Smooth muscle cell (in vitro differentiated cells): ENCODE results near the gene NF1. TPM values are rescaled to one million over a fixed set of nuclear protein-coding genes. Genes with fewer than 3 reads are reported as not detected.
A peak's percentile ranks its signal among the peaks of the same experiment; 100 is the strongest.
"Not testable (repeated sequence)": the region's sequence is repeated elsewhere in the genome, so short reads cannot be mapped to it uniquely, and the experiment has no call there.

Experiments
- DNase-seq: peaks from one replicate; lab custom pipeline; 2025; ENCODE audit not compliant: unreplicated experiment; lab: John Stamatoyannopoulos, UW
- H2AFZ ChIP-seq: fragments of 200-600 bp; sonication (generic); 2 replicates; pipeline ENCODE4 v1.6.0; 2016; ENCODE audit warnings: antibody characterized with exemption, low read depth, mild to moderate bottlenecking
- H3F3A ChIP-seq: fragments of 200-600 bp; sonication (generic); 2 replicates; pipeline ENCODE4 v1.6.0; 2017; ENCODE audit warnings: antibody characterized with exemption, low read depth
- H3K27ac ChIP-seq: fragments of 200-600 bp; sonication (generic); 2 replicates; pipeline ENCODE4 v1.5.1; 2016; ENCODE audit warnings: low read depth, mild to moderate bottlenecking
- H3K27me3 ChIP-seq: fragments of 200-600 bp; sonication (generic); 2 replicates; pipeline ENCODE4 v1.6.1; 2016; ENCODE audit warnings: low read depth, mild to moderate bottlenecking
- H3K36me3 ChIP-seq: fragments of 200-600 bp; sonication (generic); 2 replicates; pipeline ENCODE4 v1.5.1; 2016; ENCODE audit warnings: low read depth
- H3K4me1 ChIP-seq: fragments of 200-600 bp; sonication (generic); 2 replicates; pipeline ENCODE4 v1.5.1; 2016; ENCODE audit warnings: low read depth
- H3K4me2 ChIP-seq: fragments of 200-600 bp; sonication (generic); 2 replicates; pipeline ENCODE4 v1.6.0; 2016; ENCODE audit warnings: mild to moderate bottlenecking
- H3K4me3 ChIP-seq: fragments of 200-600 bp; sonication (generic); 2 replicates; pipeline ENCODE4 v1.5.1; 2016; ENCODE audit warnings: mild to moderate bottlenecking
- H3K79me2 ChIP-seq: fragments of 200-600 bp; sonication (generic); 2 replicates; pipeline ENCODE4 v1.6.0; 2016; ENCODE audit warnings: low read depth, mild to moderate bottlenecking
- H3K9ac ChIP-seq: fragments of 200-600 bp; sonication (generic); 2 replicates; pipeline ENCODE4 v1.6.0; 2016; ENCODE audit warnings: low read depth
- H3K9me3 ChIP-seq: fragments of 200-600 bp; sonication (generic); replicated peaks from 2 replicates; pipeline ENCODE4 v1.5.1; 2016; ENCODE audit warnings: low read depth
- H4K20me1 ChIP-seq: fragments of 200-600 bp; sonication (generic); 2 replicates; pipeline ENCODE4 v1.6.0; 2016; ENCODE audit warnings: low read depth
- CTCF ChIP-seq: fragments of 200-600 bp; sonication (generic); IDR thresholded peaks from 2 replicates; pipeline ENCODE4 v1.5.1; 2017; ENCODE audit warnings: borderline replicate concordance, mild to moderate bottlenecking, antibody characterized with exemption; ENCODE audit not compliant: insufficient read depth, poor library complexity, severe bottlenecking
- WGBS: methylation state at CpG from one replicate; pipeline ENCODE4 v1.1.7; 2016; ENCODE audit warnings: low lambda C conversion rate; 5-methylcytosine and 5-hydroxymethylcytosine counted together
- polyA plus RNA-seq: library from polyadenylated mRNA; unstranded; fragments of >200 nt; fragmentation: Nextera tagmentation; extraction: Ambion mirVana; gene quantifications from 2 replicates; pipeline ENCODE4 v1.2.1, GENCODE V29; 2016
- total RNA-seq: library from RNA; depleted of rRNA; stranded (reverse); fragments of >200 nt; gene quantifications from 2 replicates; pipeline ENCODE4 v1.2.3, GENCODE V29; 2014

NF1 gene
- total and polyA plus RNA-seq, 2 experiments from 2014 or later = 7.6 to 74.3 TPM

- Histone ChIP-seq H3K9ac (no peak overlapping the region), H2AFZ (no peak overlapping the region), H3K4me3 (no peak overlapping the region), H3F3A (peaks cover 10% of the 10 kb centered on the region), H3K4me2 (peak overlapping the region; percentile 31), H3K27ac (peak overlapping the region; percentile 90), H3K9me3 (no peaks in the 10 kb centered on the region), H3K79me2 (no peaks in the 10 kb centered on the region), H3K36me3 (no peaks in the 10 kb centered on the region), H4K20me1 (peaks cover 7% of the 10 kb centered on the region), H3K4me1 (no peaks in the 10 kb centered on the region), H3K27me3 (no peaks in the 10 kb centered on the region)
- no peak for TF ChIP-seq CTCF
- no peak for DNase-seq
Observed at GRCh38 chr17:31329221-31329620, 234.4 kb downstream of the NF1 start.

GRCh38 chr17:31339906-31340661, 245.3 kb downstream of the NF1 start:
- peak overlapping the region; percentile 46 for H3K27ac ChIP-seq
- no peak overlapping the region for H3K9ac ChIP-seq

GRCh38 chr17:31345191-31345747, 250.5 kb downstream of the NF1 start:
- 93% methylated on average over 14 of the region's 34 CpGs for WGBS
- H3K79me2 ChIP-seq, H3K4me3 ChIP-seq, H3F3A ChIP-seq, H2AFZ ChIP-seq, H3K4me2 ChIP-seq, H3K9me3 ChIP-seq, DNase-seq, H3K27ac ChIP-seq, H3K36me3 ChIP-seq, H3K27me3 ChIP-seq, H3K9ac ChIP-seq, H3K4me1 ChIP-seq: not testable (repeated sequence)
- peaks cover 11% of the 10 kb centered on the region for H4K20me1 ChIP-seq

More at GRCh38 chr17:31339906-31340661, 245.3 kb downstream of the NF1 start:
- Histone ChIP-seq H3K36me3 (peaks cover 14% of the 10 kb centered on the region), H3F3A (peaks cover 7% of the 10 kb centered on the region), H3K4me1 (peaks cover 9% of the 10 kb centered on the region), H3K79me2 (no peaks in the 10 kb centered on the region), H3K9me3 (no peaks in the 10 kb centered on the region), H4K20me1 (peaks cover 18% of the 10 kb centered on the region), H2AFZ (no peak overlapping the region), H3K4me2 (peak overlapping the region; percentile 16), H3K4me3 (no peak overlapping the region), H3K27me3 (no peaks in the 10 kb centered on the region)
- no peak for TF ChIP-seq CTCF
- DNase-seq = no peak
- 50% methylated on average over 6 of the region's 6 CpGs for WGBS

GRCh38 chr17:31349454-31349853, 254.7 kb downstream of the NF1 start:
- H3K4me3 ChIP-seq = no peak overlapping the region
- H3K36me3 ChIP-seq = peaks cover 14% of the 10 kb centered on the region
- H3K79me2 ChIP-seq = no peaks in the 10 kb centered on the region
- no peaks in the 10 kb centered on the region for H4K20me1 ChIP-seq
- H3K9me3 ChIP-seq = no peaks in the 10 kb centered on the region
- no peaks in the 10 kb centered on the region for H3F3A ChIP-seq
- H2AFZ ChIP-seq = no peak overlapping the region
- no peak overlapping the region for H3K4me2 ChIP-seq
- H3K9ac ChIP-seq = no peak overlapping the region
- no peak overlapping the region for H3K27ac ChIP-seq
- no peak for DNase-seq
- TF ChIP-seq CTCF = no peak
- H3K27me3 ChIP-seq = no peaks in the 10 kb centered on the region
- no peaks in the 10 kb centered on the region for H3K4me1 ChIP-seq
